ENCODE results near the gene SSBP3.

The SSBP3 gene

DNA sequence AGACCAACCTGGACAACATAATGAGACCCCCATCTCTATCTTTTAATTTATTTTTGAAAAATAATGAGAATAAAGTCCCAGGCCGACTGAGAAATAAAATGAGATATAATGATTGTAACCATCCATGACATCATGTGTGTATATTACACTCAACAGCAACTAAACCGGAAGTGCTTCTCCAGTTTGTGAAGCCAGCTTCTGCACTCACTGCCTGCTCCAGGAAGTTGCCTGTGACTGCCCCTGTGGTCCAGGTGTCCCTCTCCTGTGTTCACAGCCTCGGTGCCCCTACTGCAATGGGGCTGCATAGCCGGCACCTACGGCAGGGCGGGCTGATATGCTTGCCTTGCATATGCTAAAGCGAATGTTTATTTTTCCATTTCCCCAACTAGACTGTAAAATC lies 68.3 kb downstream of the SSBP3 start:
- DNase-seq (ENCODE audit: extremely low spot score, insufficient read length, low read depth), result no peak
- no peak for FAIRE-seq

DNA sequence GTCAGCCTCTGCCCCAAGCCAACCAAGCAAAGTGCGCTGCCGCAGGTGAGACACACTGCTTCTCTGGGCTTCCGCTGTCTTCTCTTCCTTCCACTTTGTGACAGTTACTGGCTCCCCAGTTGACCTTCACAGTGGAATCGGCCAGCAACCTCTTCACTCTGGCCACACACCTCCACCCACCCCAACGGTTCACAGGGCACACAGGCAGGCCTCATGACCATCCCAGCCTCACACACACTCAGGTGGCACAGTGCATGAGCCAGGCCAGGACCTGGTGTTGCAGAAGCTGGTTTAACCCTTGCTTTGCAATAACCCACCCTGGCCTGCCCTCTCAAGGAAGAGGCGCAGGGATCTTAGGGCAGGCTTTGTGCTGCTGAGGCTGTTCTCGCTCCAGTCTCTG lies 69.2 kb downstream of the SSBP3 start:
- no peak for FAIRE-seq
- DNase-seq (ENCODE audit: extremely low spot score, insufficient read length, low read depth), result no peak

DNA sequence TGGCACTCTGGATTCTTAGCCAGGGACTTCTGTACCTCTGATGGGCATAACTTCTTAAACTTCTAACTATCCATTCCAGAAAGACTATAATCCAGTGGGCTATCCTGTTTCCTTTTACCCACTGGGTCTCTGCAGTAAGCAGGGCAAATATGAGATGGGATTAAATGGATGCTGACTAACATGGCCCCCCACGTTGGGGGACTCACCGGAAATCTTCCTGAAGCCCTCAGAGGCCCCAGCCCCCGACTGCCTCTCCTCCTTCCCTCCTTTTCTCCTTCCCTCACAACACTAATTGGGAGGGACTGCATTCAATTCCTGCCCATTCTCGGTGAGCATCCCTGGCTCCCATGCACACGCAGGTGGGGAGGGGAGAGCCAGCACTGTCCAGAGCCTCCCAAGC lies 70.1 kb downstream of the SSBP3 start:
- no peak for DNase-seq (ENCODE audit: extremely low spot score, insufficient read length, low read depth)

DNA sequence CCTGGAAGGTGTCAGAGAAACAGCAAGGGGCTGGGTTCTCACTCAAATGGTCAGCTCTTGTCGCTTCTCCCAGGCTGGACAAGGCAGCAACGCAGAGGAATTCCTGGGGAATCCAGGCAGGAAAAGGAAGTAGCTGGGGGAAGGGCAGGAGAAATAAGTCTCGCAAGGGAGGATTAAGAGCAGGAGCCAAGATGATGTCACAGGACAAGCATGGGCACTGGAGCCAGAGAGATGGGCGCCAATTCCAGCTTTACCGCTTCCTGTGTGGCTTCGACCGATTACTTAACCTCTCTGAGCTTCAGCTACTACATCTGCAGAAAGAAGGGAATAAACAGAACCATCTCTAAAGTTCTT lies 70.5 kb downstream of the SSBP3 start:
- no peak for FAIRE-seq
- DNase-seq (ENCODE audit: extremely low spot score, insufficient read length, low read depth), result no peak

More for the DNA sequence above, 70.1 kb downstream of the SSBP3 start:
- no peak for FAIRE-seq

DNA sequence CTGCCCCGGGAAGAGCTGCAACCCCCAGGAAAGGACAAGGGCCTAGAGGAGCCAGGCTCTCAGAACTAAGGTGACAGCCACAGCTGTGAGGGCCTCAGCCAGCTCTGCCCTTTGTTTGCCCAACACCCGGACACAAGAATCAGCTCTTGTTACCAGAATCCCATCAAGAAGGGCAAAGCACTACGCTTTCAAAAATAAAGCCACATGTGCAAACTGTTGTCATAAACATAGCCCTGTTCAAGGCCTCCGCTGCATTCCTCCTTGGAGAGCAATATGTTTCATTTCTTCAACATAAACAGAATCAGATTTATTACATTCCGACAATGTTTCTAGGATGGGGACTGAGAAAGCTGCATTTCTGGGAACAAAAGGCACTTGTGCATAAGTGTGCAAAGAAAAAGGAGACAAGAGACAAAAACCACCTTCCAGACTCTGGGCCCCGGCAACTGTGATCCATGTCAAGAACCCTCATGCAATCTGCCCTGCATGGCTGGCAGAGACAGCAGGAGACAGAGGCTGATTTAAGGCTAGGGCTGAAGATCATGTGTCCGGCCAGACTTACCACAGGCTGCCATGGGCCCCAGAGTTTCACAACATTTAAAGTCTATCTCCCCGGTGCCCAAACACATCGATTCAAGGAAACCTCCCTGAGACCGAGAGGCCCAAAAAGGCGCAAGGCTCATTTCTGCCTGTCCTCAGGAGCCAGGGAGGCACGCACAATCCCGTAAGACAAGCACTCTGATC lies 71.0 kb downstream of the SSBP3 start:
- no peak for DNase-seq (ENCODE audit: extremely low spot score, insufficient read length, low read depth)
- FAIRE-seq, result no peak

DNA sequence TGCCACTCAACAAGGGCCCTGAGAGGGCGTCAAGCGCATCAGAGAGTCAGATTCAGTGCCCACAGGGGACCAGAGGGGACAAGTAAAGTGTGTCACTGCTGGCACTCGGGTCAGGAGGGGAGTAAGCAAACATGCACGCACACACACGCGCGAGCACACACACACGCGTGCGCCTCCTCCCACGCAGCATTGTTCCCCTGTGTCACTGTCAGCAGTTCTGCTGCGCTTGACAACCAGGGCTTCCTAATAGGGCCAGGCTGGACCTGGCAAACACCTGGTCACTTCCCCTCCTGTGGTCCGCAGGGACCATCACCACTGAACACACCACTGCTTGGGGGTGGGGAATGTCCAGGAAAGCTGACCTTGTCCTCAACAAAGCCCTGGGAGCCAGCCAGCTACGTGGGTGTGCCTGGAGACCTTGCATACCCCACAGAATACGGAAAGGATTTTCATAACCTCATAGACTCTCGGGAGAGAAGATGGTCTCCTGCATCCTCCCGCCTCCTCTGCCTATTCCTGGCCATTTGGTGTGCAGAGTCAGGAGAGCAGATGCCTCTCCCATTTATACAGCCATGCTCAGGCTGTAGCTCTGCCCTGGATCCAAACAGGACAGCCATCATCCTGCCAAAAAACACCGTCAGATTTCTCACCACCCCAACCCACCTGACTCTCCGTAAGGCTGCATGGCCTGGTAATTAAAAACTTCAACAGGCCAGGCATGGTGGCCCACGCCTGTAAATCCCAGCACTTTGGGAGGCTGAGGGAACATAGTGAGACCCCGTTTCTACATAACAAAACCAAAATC lies 73.2 kb downstream of the SSBP3 start:
- DNase-seq (ENCODE audit: extremely low spot score, insufficient read length, low read depth), result no peak
- no peak for FAIRE-seq

DNA sequence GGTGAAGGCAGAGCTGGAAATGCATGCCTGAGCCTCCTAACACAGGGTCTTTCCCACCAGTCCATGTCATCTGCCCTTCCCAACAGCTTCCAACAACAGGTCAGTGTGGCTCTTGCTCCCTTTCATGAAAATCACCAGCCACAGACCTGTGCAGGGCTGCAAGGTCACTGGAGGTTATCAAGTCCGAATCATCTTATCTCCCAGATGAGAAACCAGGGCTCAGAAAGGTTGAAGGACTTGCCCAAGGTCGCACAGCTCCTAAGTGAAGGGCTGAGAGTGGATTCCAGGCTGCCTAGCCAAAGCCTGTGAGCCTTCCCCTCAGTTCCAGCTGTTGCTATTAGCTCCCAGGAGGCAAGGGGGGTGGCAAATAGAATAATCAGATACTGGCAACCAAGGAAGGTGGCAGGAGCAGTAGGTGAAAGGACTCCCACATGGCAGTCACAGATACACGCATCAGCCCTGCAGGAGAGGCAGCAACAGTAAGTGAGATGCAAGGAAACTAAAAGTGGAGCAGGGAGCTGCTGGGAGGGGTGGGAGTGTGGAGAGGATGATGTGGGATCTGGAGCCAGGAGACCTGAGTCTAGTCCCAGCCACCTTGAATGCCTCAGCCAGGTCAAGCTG lies 74.2 kb downstream of the SSBP3 start:
- FAIRE-seq, result no peak
- DNase-seq (ENCODE audit: extremely low spot score, insufficient read length, low read depth), result no peak

DNA sequence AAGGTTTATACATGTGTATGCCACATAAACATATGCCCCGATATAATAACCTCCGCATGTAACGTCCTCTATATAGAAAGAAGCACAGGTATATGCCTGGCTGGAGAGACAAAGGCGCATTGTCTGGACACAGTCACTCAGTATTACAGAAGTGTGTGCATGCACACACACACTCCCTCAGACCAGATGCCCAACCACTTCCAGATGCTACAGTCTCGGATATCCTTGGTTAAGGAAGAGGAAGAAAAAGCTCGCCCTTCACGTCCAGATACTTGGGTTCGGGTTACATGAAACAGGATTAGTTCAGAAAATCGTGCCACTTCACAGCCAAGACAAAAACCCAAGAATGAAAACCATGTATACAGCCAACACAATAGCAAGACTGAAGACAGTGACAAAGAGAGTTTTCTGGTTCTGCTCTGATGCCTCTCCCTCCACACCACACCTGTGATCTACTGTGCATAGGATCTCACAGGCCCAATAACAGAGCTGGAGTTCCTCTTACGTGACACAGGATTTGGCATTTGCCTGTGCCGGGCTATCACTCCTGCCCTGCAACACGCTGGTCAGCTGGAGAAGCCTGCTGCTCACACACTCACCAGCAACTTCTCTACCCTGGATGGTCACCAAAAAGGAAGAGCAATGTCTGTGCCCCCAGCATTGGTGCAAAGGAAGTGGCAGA lies 75.0 kb downstream of the SSBP3 start:
- FAIRE-seq, result no peak
- no peak for DNase-seq (ENCODE audit: extremely low spot score, insufficient read length, low read depth)

DNA sequence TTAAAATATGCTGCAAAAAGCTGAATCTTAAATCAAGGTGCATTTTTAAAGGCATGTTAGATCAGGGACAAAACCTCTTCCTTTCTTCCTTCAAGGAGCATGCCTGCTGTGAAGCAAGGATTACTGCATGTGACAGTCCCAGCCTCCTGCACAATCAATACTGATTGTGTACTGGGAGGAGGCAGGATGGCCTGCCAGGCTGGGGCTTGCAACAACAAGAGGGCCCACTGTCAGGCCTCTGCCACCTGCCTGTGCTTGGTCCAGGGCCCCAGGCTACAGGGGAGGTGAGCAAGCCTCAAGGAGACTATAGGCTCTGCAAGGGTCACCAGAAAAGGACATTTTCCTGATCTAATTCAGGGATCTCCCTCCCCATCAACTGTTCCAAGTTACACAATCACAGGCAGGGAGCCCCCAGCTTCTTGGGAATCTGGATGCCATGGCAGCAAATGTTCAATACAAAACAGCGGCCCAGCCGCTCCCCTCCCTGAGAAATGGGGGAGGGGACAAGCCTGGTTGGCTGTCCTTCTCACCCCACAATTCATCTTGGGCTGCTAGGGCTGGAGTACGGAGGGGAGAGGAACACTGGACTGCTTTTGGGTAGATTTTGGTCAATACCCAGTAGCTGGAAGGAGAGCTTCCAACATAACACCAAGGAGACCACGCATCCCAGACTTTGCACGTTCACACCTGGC lies 76.7 kb downstream of the SSBP3 start:
- no peak for FAIRE-seq
- no peak for DNase-seq (ENCODE audit: extremely low spot score, insufficient read length, low read depth)

DNA sequence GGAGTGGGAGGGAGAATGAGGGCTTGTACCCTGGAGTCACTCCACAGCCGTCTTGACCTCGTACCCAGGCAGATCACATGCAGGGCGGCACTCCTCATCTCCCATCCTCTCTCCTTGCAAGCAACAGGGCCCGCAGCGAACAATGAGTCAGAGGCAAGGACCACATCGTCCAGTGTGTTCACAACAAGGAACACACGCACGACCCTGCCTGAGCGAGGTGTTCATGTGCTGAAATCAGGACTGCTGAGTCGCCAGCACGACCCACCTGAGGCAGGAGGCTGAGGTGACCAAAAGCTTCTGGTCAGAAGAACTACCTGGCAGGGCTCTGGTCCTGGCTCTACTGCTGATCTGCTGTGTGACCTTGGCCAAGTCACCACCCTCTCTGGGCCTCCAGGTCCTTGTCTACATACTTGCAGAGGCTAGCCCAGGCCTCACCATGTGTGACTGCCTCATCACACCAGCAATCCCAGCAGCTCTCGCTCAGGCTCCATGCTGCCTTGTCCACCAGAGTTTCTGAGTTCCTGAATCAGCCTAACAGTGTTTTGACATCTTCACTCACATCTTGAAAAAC lies 78.0 kb downstream of the SSBP3 start:
- DNase-seq (ENCODE audit: extremely low spot score, insufficient read length, low read depth) (no peak), FAIRE-seq (no peak)

DNA sequence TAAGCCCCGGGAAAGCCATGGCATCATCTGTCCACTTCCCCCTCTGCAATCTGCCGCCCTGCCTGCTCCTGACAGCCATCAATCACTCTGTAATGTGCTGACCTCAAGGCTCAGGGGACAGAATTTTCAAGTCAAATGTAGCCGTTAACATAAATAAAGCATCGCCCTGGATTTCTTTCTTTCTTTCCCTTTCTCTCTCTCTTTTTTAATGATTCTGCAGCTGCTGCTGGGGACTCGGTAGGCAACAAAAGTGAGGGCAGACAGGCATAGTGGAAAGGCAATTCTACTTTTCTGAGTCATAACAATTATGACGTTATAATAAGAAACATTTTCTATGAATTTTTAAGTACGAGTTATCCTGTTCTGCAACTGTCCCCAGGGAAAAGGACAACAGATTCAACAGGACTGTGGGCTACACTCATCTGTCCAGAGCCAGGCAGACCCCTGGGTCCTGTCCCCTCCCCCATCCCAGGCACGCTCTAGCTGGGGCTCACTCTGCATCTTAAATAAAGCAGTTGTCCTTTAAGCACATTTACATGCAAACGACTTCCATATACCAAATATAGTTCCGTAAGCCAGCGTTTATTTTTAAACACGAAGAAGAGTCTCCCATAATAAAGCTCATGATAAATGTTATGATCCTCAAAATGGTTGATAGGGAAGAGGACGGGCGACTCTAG lies 78.7 kb downstream of the SSBP3 start:
- DNase-seq (ENCODE audit: extremely low spot score, insufficient read length, low read depth) (no peak), FAIRE-seq (no peak)

DNA sequence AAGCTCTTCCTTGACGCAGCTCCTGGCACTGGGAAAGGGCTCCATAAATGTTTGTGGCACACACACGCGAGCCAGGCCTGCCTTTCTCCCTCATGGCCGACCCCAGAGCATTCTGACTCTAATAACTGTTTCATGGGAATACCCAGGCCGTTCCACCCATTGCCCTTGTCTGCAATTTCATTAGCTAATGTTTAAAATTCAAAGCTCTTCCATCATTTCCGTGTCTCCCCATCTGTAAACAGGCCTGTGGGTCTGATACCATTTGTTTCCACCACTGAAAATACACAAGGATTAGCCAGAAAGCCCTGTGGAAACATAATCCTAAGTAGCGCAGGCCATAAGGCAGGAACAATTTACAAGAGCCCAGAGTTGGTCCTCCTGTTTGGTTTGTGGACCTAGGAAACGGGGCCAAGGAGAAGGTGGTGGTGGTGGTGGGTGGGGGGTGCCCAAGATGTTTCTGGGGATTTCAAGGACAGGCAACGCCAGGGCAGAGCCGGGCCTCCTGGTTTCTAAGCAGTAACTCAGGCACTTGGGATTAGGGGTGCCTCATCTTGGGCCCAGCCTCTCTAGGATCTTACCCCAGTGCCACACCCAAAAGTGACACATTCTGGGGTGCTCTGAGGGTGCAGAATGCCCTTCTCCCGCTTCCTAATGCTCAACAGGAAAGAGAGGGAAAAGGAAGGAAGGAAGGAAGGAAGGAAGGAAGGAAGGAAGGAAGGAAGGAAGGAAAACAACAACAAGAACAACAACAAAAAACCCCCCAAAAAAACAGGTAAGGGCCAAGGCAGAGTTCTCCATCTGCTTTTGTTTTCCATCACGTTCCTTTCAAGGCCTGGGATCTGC lies 79.4 kb downstream of the SSBP3 start:
- DNase-seq (ENCODE audit: extremely low spot score, insufficient read length, low read depth), result no peak

DNA sequence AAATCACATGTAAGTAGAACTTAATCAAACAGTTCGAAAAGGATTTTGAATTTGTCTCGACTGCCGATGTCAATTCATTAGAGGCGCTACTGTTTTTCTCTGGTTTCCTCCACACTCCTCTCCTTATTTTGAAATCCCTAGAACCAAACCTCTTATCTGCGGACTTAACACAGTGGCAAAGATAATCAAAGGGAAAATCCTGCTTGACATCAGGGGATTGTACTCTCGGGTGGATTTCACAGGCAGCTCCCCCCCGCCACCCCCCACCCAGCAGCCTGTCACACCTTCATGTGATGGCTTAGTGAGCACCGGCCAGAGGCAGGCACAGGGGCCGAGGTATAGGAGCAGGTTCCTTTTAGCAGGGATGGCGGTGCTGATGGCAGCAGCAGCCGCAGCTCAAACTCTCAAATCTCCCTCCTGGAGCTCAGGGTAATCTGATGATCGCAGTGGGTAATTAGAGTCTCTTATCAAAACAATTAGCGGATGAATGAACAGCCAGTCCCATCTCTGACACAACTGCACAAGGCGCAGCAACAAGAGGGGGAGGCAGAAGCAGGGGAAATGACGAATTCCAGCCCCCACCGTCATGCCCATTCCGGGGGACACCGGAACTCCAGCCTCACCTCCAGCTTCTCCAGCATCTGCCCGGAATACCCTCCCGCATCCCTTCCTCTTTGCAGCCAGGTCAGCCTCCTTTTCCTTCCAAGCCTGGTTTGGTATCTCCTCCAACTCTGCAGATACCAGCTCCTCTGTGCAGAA lies 80.3 kb downstream of the SSBP3 start:
- DNase-seq (ENCODE audit: extremely low spot score, insufficient read length, low read depth) (no peak), FAIRE-seq (no peak)

More for the DNA sequence above, 79.4 kb downstream of the SSBP3 start:
- FAIRE-seq, result no peak

DNA sequence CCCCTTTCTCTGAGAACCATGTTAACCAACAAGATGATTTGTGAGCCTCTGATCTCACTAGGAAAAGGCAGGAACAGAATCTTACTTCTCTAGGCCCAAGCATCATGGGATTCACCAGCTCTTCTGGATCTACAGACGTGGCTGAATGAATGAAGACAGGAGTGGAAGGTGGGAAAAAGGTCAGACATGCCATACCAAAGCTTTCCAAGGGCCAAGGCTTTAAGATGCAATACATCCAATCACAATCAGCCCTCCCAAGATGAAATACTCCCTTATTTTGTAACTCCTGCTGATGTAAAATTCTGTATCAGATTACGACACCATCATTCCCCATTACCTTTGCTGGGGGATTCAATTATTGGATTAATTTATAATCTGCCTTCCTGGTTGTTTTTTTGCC lies 80.9 kb downstream of the SSBP3 start:
- DNase-seq (ENCODE audit: extremely low spot score, insufficient read length, low read depth) (no peak), FAIRE-seq (no peak)

DNA sequence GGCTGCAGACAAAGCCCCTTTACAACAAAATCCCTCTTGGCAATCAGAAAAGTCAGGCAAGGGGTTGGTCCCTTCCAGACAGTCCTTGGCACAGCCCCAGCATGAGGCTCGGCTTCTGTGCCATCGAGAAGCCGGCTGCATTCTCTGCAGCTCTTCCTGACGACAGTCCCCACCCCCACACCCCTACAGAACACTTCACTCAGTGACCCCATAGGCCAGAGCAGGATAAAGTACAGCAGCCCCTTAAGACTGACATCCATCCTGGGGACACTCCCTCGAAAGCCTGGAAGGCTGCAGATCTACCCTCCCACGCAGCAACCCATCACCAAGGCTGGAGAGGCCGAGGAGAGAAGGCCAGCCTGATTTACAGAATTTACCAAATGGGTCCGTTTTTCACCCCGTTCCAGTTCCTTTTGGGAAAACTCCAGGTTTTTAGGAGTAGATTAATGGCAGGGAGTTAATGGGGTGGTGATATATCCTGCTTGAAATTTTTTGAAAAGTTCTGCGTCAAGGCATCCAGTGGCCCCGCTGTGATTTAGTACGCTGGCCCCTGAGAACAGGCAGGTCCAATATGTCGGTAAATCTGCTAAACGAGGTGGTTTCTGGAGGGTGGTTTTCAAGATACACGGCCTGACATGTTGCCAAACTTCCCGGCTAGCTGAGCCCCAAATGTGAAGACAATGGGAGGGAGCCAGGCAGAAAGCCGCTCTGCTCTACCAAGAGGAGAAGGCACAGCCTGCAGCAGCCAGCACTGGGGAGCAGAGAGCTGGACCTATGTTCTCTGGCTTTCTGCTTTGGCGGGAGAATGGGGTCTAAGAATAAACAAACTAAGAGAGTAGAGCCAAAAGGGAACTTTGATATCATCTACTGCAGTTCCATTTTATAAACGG lies 81.7 kb downstream of the SSBP3 start:
- no peak for DNase-seq (ENCODE audit: extremely low spot score, insufficient read length, low read depth)
- FAIRE-seq, result no peak

DNA sequence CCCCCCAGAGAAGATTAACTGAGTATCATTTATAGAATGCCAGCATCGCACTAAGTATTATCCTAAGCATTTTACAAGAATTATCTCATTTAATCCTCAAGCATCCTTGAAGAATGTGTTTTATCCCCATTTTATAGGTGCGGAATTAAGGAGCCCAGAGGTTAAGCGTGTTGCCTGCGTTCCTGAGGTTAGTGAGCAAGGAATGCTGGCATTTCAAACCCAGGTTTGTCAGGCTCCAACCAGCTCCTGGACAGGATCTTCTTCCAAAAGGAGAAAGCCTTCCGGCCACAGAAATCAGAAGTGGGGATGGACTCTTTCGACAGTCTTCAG lies 82.3 kb downstream of the SSBP3 start:
- FAIRE-seq (no peak), DNase-seq (ENCODE audit: extremely low spot score, insufficient read length, low read depth) (no peak)

DNA sequence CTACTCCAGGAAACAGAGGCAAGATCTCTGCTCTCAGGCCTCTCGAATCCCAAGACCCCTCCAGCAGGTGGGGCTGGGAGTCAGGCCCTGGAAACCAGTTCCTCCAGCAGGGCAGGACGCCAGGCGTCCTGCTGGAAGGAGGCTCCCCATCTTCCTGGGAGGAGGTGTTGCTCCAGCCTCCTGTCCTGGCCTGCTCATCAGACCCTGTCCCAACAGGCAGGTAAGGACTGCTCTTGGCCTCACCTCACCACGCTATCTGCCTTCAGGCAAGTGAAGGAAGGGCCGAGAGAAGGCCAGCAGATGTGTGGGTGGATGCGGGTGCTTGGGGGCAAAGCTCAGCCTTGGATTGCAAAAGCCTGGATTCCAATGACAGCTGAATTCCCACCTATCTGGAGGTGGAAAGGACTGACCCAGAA lies 82.9 kb downstream of the SSBP3 start:
- FAIRE-seq (no peak), DNase-seq (ENCODE audit: extremely low spot score, insufficient read length, low read depth) (no peak)
